KMS-11 (cell line): ENCODE results near the gene LOC128125822.

Experiments
- H2AFZ ChIP-seq: fragments of 200-600 bp; sonication (generic); 2 replicates; pipeline ENCODE4 v1.6.1; 2016; ENCODE audit warnings: antibody characterized with exemption, mixed run types, low read depth
- H3K27ac ChIP-seq: fragments of 200-600 bp; sonication (generic); 2 replicates; pipeline ENCODE4 v1.6.1; 2016; ENCODE audit warnings: mild to moderate bottlenecking, mixed run types
- H3K27me3 ChIP-seq: fragments of 200-600 bp; sonication (generic); 2 replicates; pipeline ENCODE4 v1.6.1; 2017; ENCODE audit warnings: mild to moderate bottlenecking, low read depth, mixed run types, moderate library complexity; ENCODE audit not compliant: insufficient read depth
- H3K36me3 ChIP-seq: fragments of 200-600 bp; sonication (generic); 2 replicates; pipeline ENCODE4 v1.6.1; 2017; ENCODE audit warnings: mild to moderate bottlenecking, mixed run types; ENCODE audit not compliant: insufficient read depth
- H3K4me1 ChIP-seq: fragments of 200-600 bp; sonication (generic); 2 replicates; pipeline ENCODE4 v1.6.1; 2016; ENCODE audit warnings: mild to moderate bottlenecking, low read depth, mixed run types; ENCODE audit not compliant: poor library complexity, severe bottlenecking
- H3K4me2 ChIP-seq: fragments of 200-600 bp; sonication (generic); 2 replicates; pipeline ENCODE4 v1.7.0; 2016; ENCODE audit warnings: mild to moderate bottlenecking, mixed run types
- H3K4me3 ChIP-seq: fragments of 200-600 bp; sonication (generic); IDR thresholded peaks from 2 replicates; pipeline ENCODE4 v1.6.1; 2017; ENCODE audit warnings: low read depth, low read length, mixed read lengths; ENCODE audit not compliant: insufficient read depth
- H3K79me2 ChIP-seq: fragments of 200-600 bp; sonication (generic); 2 replicates; pipeline ENCODE4 v1.6.1; 2016; ENCODE audit warnings: low read depth, mixed run types; ENCODE audit not compliant: insufficient read depth
- H3K9ac ChIP-seq: fragments of 200-600 bp; sonication (generic); 2 replicates; pipeline ENCODE4 v1.6.1; 2016; ENCODE audit warnings: mild to moderate bottlenecking, mixed run types
- H4K20me1 ChIP-seq: fragments of 200-600 bp; sonication (generic); 2 replicates; pipeline ENCODE4 v1.6.1; 2016; ENCODE audit warnings: mild to moderate bottlenecking, mixed run types; ENCODE audit not compliant: insufficient read depth
- TF ChIP-seq, protein P1 (sequence below): fragments of 200-600 bp; sonication (generic); conservative IDR thresholded peaks from 2 replicates; pipeline ENCODE4 v1.6.1; 2017; ENCODE audit warnings: low read depth, mild to moderate bottlenecking, antibody characterized with exemption, low read length, moderate library complexity, mixed read lengths

Gene LOC128125822

GRCh38 chr6:63554782-63555181, 17.5 kb upstream of the LOC128125822 start:
- Histone ChIP-seq H3K4me2 (no peak overlapping the region), H3K79me2 (no peaks in the 10 kb centered on the region), H2AFZ (no peak overlapping the region), H3K36me3 (no peaks in the 10 kb centered on the region), H3K4me3 (no peak overlapping the region), H3K27ac (no peak overlapping the region), H4K20me1 (no peaks in the 10 kb centered on the region), H3K9ac (no peak overlapping the region), H3K4me1 (no peaks in the 10 kb centered on the region), H3K27me3 (no peaks in the 10 kb centered on the region)
- TF ChIP-seq, protein P1, sequence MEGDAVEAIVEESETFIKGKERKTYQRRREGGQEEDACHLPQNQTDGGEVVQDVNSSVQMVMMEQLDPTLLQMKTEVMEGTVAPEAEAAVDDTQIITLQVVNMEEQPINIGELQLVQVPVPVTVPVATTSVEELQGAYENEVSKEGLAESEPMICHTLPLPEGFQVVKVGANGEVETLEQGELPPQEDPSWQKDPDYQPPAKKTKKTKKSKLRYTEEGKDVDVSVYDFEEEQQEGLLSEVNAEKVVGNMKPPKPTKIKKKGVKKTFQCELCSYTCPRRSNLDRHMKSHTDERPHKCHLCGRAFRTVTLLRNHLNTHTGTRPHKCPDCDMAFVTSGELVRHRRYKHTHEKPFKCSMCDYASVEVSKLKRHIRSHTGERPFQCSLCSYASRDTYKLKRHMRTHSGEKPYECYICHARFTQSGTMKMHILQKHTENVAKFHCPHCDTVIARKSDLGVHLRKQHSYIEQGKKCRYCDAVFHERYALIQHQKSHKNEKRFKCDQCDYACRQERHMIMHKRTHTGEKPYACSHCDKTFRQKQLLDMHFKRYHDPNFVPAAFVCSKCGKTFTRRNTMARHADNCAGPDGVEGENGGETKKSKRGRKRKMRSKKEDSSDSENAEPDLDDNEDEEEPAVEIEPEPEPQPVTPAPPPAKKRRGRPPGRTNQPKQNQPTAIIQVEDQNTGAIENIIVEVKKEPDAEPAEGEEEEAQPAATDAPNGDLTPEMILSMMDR: no peak

- Histone ChIP-seq H4K20me1 (no peaks in the 10 kb centered on the region), H3K79me2 (no peaks in the 10 kb centered on the region), H3K4me3 (no peak overlapping the region), H3K27ac (no peak overlapping the region), H3K36me3 (no peaks in the 10 kb centered on the region), H3K27me3 (no peaks in the 10 kb centered on the region), H2AFZ (no peak overlapping the region), H3K4me2 (no peak overlapping the region), H3K4me1 (no peaks in the 10 kb centered on the region), H3K9ac (no peak overlapping the region)
- TF ChIP-seq, protein P1: no peak
Observed at GRCh38 chr6:63556369-63556768, 15.9 kb upstream of the LOC128125822 start.

- Histone ChIP-seq H3K27ac (no peak overlapping the region), H3K4me2 (no peak overlapping the region), H3K4me3 (no peak overlapping the region), H3K36me3 (no peaks in the 10 kb centered on the region), H3K79me2 (no peaks in the 10 kb centered on the region), H3K27me3 (no peaks in the 10 kb centered on the region), H3K4me1 (no peaks in the 10 kb centered on the region), H2AFZ (no peak overlapping the region), H3K9ac (no peak overlapping the region), H4K20me1 (no peaks in the 10 kb centered on the region)
- TF ChIP-seq, protein P1: no peak
Observed at GRCh38 chr6:63558278-63558677, 14.0 kb upstream of the LOC128125822 start.

- Histone ChIP-seq H3K79me2 (no peaks in the 10 kb centered on the region), H3K27me3 (no peaks in the 10 kb centered on the region), H3K27ac (no peak overlapping the region), H3K4me3 (no peak overlapping the region), H3K36me3 (no peaks in the 10 kb centered on the region), H2AFZ (no peak overlapping the region), H3K4me2 (no peak overlapping the region), H3K4me1 (no peaks in the 10 kb centered on the region), H4K20me1 (no peaks in the 10 kb centered on the region), H3K9ac (no peak overlapping the region)
- TF ChIP-seq, protein P1: no peak
Observed at GRCh38 chr6:63560801-63561287, 11.4 kb upstream of the LOC128125822 start.
